SKM-1 treated with dmso at 0.1 percent for 144 hours (cell line): ENCODE results near the gene INSYN2B.
"Not testable (repeated sequence)": the region's sequence is repeated elsewhere in the genome, so short reads cannot be mapped to it uniquely, and the experiment has no call there.

Source experiments
- DNase-seq: peaks from one replicate; lab custom pipeline; 2025; ENCODE audit not compliant: unreplicated experiment; lab: John Stamatoyannopoulos, UW

The INSYN2B gene

GRCh38 chr5:169860585-169860984 lies 119.7 kb downstream of the INSYN2B start:
- DNase-seq = no peak

- DNase-seq = no peak
Observed at GRCh38 chr5:169856571-169856970, 123.7 kb downstream of the INSYN2B start.

- DNase-seq = no peak
Observed at GRCh38 chr5:169851321-169851850, 128.9 kb downstream of the INSYN2B start.

- no peak for DNase-seq
Observed at GRCh38 chr5:169850409-169850808, 129.9 kb downstream of the INSYN2B start.

- DNase-seq = no peak
Observed at GRCh38 chr5:169848792-169849191, 131.5 kb downstream of the INSYN2B start.

- no peak for DNase-seq
Observed at GRCh38 chr5:169848271-169848670, 132.0 kb downstream of the INSYN2B start.

GRCh38 chr5:169847519-169847918 lies 132.8 kb downstream of the INSYN2B start:
- no peak for DNase-seq

- DNase-seq = no peak
Observed at GRCh38 chr5:169842699-169843098, 137.6 kb downstream of the INSYN2B start.

- no peak for DNase-seq
Observed at GRCh38 chr5:169840405-169840804, 139.9 kb downstream of the INSYN2B start.

GRCh38 chr5:169838688-169839087 lies 141.6 kb downstream of the INSYN2B start:
- no peak for DNase-seq

- DNase-seq = no peak
Observed at GRCh38 chr5:169837686-169838085, 142.6 kb downstream of the INSYN2B start.

- no peak for DNase-seq
Observed at GRCh38 chr5:169836835-169837536, 143.3 kb downstream of the INSYN2B start.

- not testable (repeated sequence) for DNase-seq
Observed at GRCh38 chr5:169834540-169834939, 145.8 kb downstream of the INSYN2B start.

- peak; percentile 38 for DNase-seq
Observed at GRCh38 chr5:169833681-169834292, 146.5 kb downstream of the INSYN2B start.

GRCh38 chr5:169832845-169833244 lies 147.4 kb downstream of the INSYN2B start:
- DNase-seq = no peak

GRCh38 chr5:169832304-169832703 lies 148.0 kb downstream of the INSYN2B start:
- DNase-seq = no peak

- DNase-seq = no peak
Observed at GRCh38 chr5:169831331-169831730, 149.0 kb downstream of the INSYN2B start.

- DNase-seq = no peak
Observed at GRCh38 chr5:169828385-169828784, 151.9 kb downstream of the INSYN2B start.

GRCh38 chr5:169827769-169828168 lies 152.5 kb downstream of the INSYN2B start:
- no peak for DNase-seq

GRCh38 chr5:169826618-169827017 lies 153.7 kb downstream of the INSYN2B start:
- no peak for DNase-seq

GRCh38 chr5:169817031-169817430 lies 163.3 kb downstream of the INSYN2B start:
- DNase-seq = no peak

GRCh38 chr5:169814522-169814921 lies 165.8 kb downstream of the INSYN2B start:
- no peak for DNase-seq
